CD14-positive monocyte (primary cell): ENCODE data around the gene TP53BP2. TPM values are rescaled to one million over a fixed set of nuclear protein-coding genes. Genes with fewer than 3 reads are reported as not detected.
A peak's percentile ranks its signal among the peaks of the same experiment; 100 is the strongest.

Experiments
- DNase-seq, 3 donors: peaks; one replicate each; pipeline ENCODE4 v3.0.0-alpha.2; 2011 to 2022
- H2AFZ ChIP-seq: 2 replicates; pipeline ENCODE4 v1.6.0; 2012; ENCODE audit warnings: mild to moderate bottlenecking, low read depth, low read length, inconsistent platforms; ENCODE audit not compliant: insufficient read depth, poor library complexity, severe bottlenecking
- H3K27ac ChIP-seq, 2 donors: 1 replicate in 1 of 2; 2 replicates in 1 of 2; pipeline ENCODE4 v1.5.1; 2012 to 2013; ENCODE audit warnings: low read length in 2 of 2, control low read depth in 1 of 2, inconsistent platforms in 1 of 2, low read depth in 1 of 2, mild to moderate bottlenecking in 1 of 2
- H3K27me3 ChIP-seq, 2 donors: one replicate each; pipeline versions ENCODE4 v1.6.0 to v1.6.1; 2011 to 2013; ENCODE audit warnings: low read length in 2 of 2; ENCODE audit not compliant: control insufficient read depth in 2 of 2, insufficient read depth in 2 of 2
- H3K36me3 ChIP-seq, 2 donors: replicated peaks in 1 of 2; 1 replicate in 1 of 2; 2 replicates in 1 of 2; pipeline versions ENCODE4 v1.5.1 to v1.6.1; 2012 to 2013; ENCODE audit warnings: low read length in 2 of 2, control low read depth in 1 of 2, inconsistent platforms in 1 of 2, mild to moderate bottlenecking in 1 of 2; ENCODE audit not compliant: insufficient read depth in 2 of 2, control insufficient read depth in 1 of 2
- H3K4me1 ChIP-seq, 2 donors: 1 replicate in 1 of 2; 2 replicates in 1 of 2; pipeline versions ENCODE4 v1.5.1 to v1.6.1; 2012 to 2013; ENCODE audit warnings: low read length in 2 of 2, control low read depth in 1 of 2, inconsistent platforms in 1 of 2, mild to moderate bottlenecking in 1 of 2, moderate library complexity in 1 of 2; ENCODE audit not compliant: insufficient read depth in 2 of 2, control insufficient read depth in 1 of 2
- H3K4me2 ChIP-seq: replicated peaks from 2 replicates; pipeline ENCODE3; 2012; ENCODE audit warnings: low read length, moderate library complexity, mild to moderate bottlenecking; ENCODE audit not compliant: poor library complexity, severe bottlenecking; ENCODE audit errors: extremely low read depth
- H3K4me3 ChIP-seq, 3 experiments: fragments of 200-600 bp in 1 of 3; sonication (generic) in 1 of 3; replicated peaks in 1 of 3; 1 replicate in 2 of 3; 2 replicates in 1 of 3; pipeline ENCODE4 v1.5.1; 2011 to 2013; ENCODE audit warnings: low read length in 3 of 3, mild to moderate bottlenecking in 3 of 3, control low read depth in 2 of 3, low read depth in 2 of 3, inconsistent platforms in 1 of 3, moderate library complexity in 1 of 3
- H3K79me2 ChIP-seq: 2 replicates; pipeline ENCODE4 v1.6.0; 2012; ENCODE audit warnings: mild to moderate bottlenecking, control low read depth, inconsistent platforms, low read length, moderate library complexity; ENCODE audit not compliant: insufficient read depth
- H3K9ac ChIP-seq: 2 replicates; pipeline ENCODE4 v1.6.0; 2017; ENCODE audit warnings: low read length, mild to moderate bottlenecking; ENCODE audit not compliant: insufficient read depth, poor library complexity, severe bottlenecking
- H3K9me3 ChIP-seq, 2 donors: replicated peaks in 1 of 2; 1 replicate in 1 of 2; 2 replicates in 1 of 2; pipeline versions ENCODE4 v1.5.1 to v1.6.1; 2012 to 2013; ENCODE audit warnings: low read length in 2 of 2, control low read depth in 1 of 2; ENCODE audit not compliant: control insufficient read depth in 1 of 2, insufficient read depth in 1 of 2
- H4K20me1 ChIP-seq: 2 replicates; pipeline ENCODE4 v1.6.0; 2012; ENCODE audit warnings: mild to moderate bottlenecking, low read length, control low read depth, moderate library complexity; ENCODE audit not compliant: insufficient read depth
- H3K27ac Mint-ChIP-seq, 7 donors: one replicate each; pipeline ENCODE4 v1.8.0; 2020; ENCODE audit warnings: mild to moderate bottlenecking in 7 of 7, mixed read lengths in 7 of 7, moderate library complexity in 6 of 7, inconsistent platforms in 2 of 7
- H3K27me3 Mint-ChIP-seq, 3 donors: one replicate each; pipeline ENCODE4 v1.8.0; 2021 to 2022; ENCODE audit warnings: low read depth in 3 of 3, mild to moderate bottlenecking in 3 of 3, mixed read lengths in 3 of 3, moderate library complexity in 3 of 3, inconsistent platforms in 1 of 3
- H3K36me3 Mint-ChIP-seq, 2 donors: one replicate each; pipeline ENCODE4 v1.8.0; 2020; ENCODE audit warnings: mixed read lengths in 2 of 2, inconsistent platforms in 1 of 2, mild to moderate bottlenecking in 1 of 2
- H3K4me1 Mint-ChIP-seq: one replicate; pipeline ENCODE4 v1.8.0; 2020; ENCODE audit warnings: mild to moderate bottlenecking, mixed read lengths
- H3K4me3 Mint-ChIP-seq, 2 donors: one replicate each; pipeline ENCODE4 v1.8.0; 2020; ENCODE audit warnings: mild to moderate bottlenecking in 2 of 2, mixed read lengths in 2 of 2, moderate library complexity in 1 of 2
- H3K9me3 Mint-ChIP-seq, 7 donors: one replicate each; pipeline ENCODE4 v1.8.0; 2020 to 2022; ENCODE audit warnings: mixed read lengths in 7 of 7, mild to moderate bottlenecking in 6 of 7, moderate library complexity in 6 of 7, inconsistent platforms in 2 of 7
- WGBS: methylation state at CpG from one replicate; pipeline ENCODE4 v1.1.5; 2013; ENCODE audit warnings: missing lambda C conversion rate; ENCODE audit not compliant: insufficient coverage; 5-methylcytosine and 5-hydroxymethylcytosine counted together
- intact Hi-C, 2 donors: fragments of 100-400 bp; cut with micrococcal nuclease; formaldehyde crosslinking; loops; one replicate each; pipeline versions ENCODE4 v1.15.0 to v1.15.1; 2023
- polyA plus RNA-seq, 3 donors: library from polyadenylated mRNA; depleted of rRNA in 1 of 3; unstranded in 2 of 3; stranded (reverse) in 1 of 3; fragments of 300-500 nt in 2 of 3; fragments of >200 nt in 1 of 3; fragmentation: Illumina TruSeq in 2 of 3; gene quantifications; 1 replicate in 2 of 3; 2 replicates in 1 of 3; pipeline ENCODE4 v1.2.3, GENCODE V29; 2012 to 2021
- TF ChIP-seq, protein P1 (sequence below): fragments of 200-600 bp; IDR thresholded peaks from one replicate; pipeline ENCODE4 v1.8.0; 2022; ENCODE audit warnings: antibody characterized with exemption, mild to moderate bottlenecking

Gene TP53BP2
- polyA plus RNA-seq, 3 donors = 5.7 to 19.7 (median 8.8) TPM

DNA sequence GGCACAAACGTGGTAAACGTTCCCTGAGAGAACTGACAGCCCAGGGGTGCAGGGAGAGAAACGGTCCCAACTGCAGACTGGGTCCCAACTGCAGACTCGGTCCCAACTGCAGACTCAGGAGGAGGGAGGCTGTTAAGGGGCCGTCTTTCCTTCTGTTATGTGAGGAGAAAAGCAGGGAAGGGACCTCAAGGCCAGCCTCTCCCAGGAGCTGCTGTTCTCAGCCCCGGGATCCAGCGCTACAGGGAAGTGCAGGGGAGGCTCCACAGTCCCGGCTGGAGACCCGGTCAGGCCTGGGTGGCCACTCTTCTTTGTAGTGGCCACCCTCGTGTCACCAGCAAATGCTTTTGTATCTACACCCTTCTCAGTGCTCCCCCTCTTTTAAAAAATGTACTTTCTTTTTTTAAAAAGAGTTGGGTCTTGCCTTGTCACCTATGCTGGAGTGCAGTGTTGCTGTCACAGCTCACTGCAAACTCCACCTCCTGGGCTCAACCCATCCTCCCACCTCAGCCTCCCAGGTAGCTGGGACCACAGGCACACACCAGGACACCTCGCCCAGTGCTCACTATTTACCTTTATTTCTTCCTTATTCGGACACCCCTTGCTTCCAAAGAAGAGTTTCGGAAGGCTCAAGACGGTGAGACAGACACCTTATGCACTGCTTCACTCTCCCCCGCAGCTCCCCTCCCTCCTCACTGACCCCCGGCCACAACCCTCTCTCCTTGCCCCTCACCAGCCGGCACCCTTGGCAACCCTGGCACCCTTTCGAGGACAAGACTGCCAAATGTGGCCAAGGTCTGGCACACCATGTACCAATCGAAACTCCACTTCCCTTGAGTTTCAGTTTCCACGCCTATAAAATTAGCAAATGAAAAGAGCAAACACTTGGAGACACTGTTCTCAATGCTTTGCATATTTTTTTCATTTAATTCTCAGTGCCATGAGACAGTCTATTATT is 111.6 kb downstream of the TP53BP2 start:
- intact Hi-C loops = no loop called here
- Histone ChIP-seq H3K4me1 (peaks cover 0 to 12% of the 10 kb centered on the region in 2 donors), H3K27ac (peak overlapping the region in 1 of 2 donors; percentile 59), H3K27me3 (no peaks in the 10 kb centered on the region), H3K4me2 (no peak overlapping the region), H3K36me3 (peaks cover 55 to 85% of the 10 kb centered on the region in 2 donors), H3K9ac (no peak overlapping the region), H3K4me3 (no peak overlapping the region), H3K79me2 (peaks cover 86% of the 10 kb centered on the region), H3K9me3 (no peaks in the 10 kb centered on the region), H4K20me1 (peaks cover 91% of the 10 kb centered on the region), H2AFZ (no peak overlapping the region)
- Mint-ChIP-seq H3K27ac (peak overlapping the region in 5 of 7 donors; percentile 15 to 73 (median 52)), H3K36me3 (peaks cover 66 to 84% of the 10 kb centered on the region in 2 donors), H3K9me3 (no peaks in the 10 kb centered on the region), H3K4me1 (peaks cover 21% of the 10 kb centered on the region), H3K4me3 (no peak overlapping the region), H3K27me3 (peaks cover 0 to 1% (median 0%) of the 10 kb centered on the region in 3 donors)
- no peak for DNase-seq
- TF ChIP-seq, protein P1, sequence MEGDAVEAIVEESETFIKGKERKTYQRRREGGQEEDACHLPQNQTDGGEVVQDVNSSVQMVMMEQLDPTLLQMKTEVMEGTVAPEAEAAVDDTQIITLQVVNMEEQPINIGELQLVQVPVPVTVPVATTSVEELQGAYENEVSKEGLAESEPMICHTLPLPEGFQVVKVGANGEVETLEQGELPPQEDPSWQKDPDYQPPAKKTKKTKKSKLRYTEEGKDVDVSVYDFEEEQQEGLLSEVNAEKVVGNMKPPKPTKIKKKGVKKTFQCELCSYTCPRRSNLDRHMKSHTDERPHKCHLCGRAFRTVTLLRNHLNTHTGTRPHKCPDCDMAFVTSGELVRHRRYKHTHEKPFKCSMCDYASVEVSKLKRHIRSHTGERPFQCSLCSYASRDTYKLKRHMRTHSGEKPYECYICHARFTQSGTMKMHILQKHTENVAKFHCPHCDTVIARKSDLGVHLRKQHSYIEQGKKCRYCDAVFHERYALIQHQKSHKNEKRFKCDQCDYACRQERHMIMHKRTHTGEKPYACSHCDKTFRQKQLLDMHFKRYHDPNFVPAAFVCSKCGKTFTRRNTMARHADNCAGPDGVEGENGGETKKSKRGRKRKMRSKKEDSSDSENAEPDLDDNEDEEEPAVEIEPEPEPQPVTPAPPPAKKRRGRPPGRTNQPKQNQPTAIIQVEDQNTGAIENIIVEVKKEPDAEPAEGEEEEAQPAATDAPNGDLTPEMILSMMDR = no peak
- 97% methylated on average over 17 of the region's 20 CpGs for WGBS

DNA sequence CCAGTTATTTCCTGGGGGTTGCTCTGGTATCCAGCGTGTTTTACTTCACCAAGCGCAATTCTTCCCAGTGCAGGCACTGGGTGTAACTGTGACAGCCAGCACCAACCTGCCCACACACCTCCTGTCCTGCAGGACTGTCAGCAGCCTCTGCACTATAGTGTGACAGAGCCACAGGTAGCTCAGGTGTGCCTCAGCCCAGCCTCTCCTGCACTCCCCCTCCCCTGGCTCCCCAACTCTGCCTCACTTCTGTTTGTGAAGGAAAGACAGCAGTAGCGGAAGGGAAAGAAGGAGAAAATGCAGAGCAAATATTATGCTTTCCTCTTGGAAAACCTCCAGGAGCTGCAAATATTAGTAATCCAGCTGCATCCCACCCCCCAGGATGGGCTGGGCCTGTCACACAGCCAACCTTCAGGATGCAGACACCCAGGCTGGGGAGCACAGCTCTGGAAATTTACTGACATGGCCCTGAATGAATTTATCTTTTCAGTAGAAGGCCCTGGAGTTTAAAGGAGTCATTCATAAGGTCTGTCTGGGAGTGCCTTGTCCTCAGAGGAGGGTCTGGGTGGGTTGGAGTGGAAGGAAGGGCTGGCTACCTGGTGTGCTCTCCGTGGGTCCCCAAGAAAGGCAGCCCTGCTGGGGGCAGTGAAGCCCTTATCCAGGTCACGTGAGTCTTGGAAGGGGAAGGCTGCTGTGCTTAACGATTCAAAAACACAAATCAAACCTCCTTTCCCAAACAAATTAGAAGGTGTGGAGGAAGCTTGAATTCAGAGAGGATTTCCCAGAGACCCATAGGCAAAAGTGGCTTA is 112.6 kb downstream of the TP53BP2 start:
- Histone ChIP-seq H3K4me2 (no peak overlapping the region), H3K9me3 (no peaks in the 10 kb centered on the region), H3K79me2 (peaks cover 88% of the 10 kb centered on the region), H2AFZ (no peak overlapping the region), H3K27me3 (no peaks in the 10 kb centered on the region), H3K36me3 (peaks cover 55 to 85% of the 10 kb centered on the region in 2 donors), H3K27ac (peak overlapping the region in 1 of 2 donors; percentile 59), H3K4me1 (peaks cover 0 to 12% of the 10 kb centered on the region in 2 donors), H4K20me1 (peaks cover 87% of the 10 kb centered on the region), H3K9ac (no peak overlapping the region), H3K4me3 (no peak overlapping the region)
- intact Hi-C loops = no loop called here
- peaks cover 24% of the 10 kb centered on the region for H3K4me1 Mint-ChIP-seq
- WGBS = 100% methylated on average over 2 of the region's 6 CpGs
- peaks cover 0 to 1% (median 0%) of the 10 kb centered on the region in 3 donors for H3K27me3 Mint-ChIP-seq
- no peak overlapping the region for H3K4me3 Mint-ChIP-seq
- DNase-seq = no peak
- TF ChIP-seq, protein P1 = no peak
- H3K27ac Mint-ChIP-seq = peak overlapping the region; percentile 15 to 83 (median 27)
- peaks cover 66 to 83% of the 10 kb centered on the region in 2 donors for H3K36me3 Mint-ChIP-seq
- no peaks in the 10 kb centered on the region for H3K9me3 Mint-ChIP-seq
